SK-N-SH treated with all-trans-retinoic acid at 6 μM for 48 hours (cell line): ENCODE measurements around the gene LENG1.

Experiments
- ATAC-seq: fragments of 200-7000 bp; cut with Tn5 transposase; 3 replicates; pipeline ENCODE4 v1.9.1; 2020; ENCODE audit warnings: mild to moderate bottlenecking, moderate library complexity
- ARNTL ChIP-seq: fragments of 450-650 bp; formaldehyde crosslinking; IDR thresholded peaks from 2 replicates; pipeline ENCODE4 v1.5.0; 2020; ENCODE audit warnings: low read depth, mild to moderate bottlenecking, moderate library complexity, borderline replicate concordance
- BACH2 ChIP-seq: fragments of 250-450 bp; sonication (Bioruptor Pico); IDR thresholded peaks from 2 replicates; pipeline ENCODE4 v1.9.0; 2021; ENCODE audit warnings: mild to moderate bottlenecking, borderline replicate concordance
- CSDC2 ChIP-seq: fragments of 250-450 bp; sonication (Bioruptor Pico); IDR thresholded peaks from 2 replicates; pipeline ENCODE4 v1.5.0; 2020; ENCODE audit warnings: mild to moderate bottlenecking, moderate library complexity
- ESRRG ChIP-seq: fragments of 250-450 bp; sonication (Bioruptor Pico); IDR thresholded peaks from 2 replicates; pipeline ENCODE4 v1.6.1; 2021; ENCODE audit warnings: mild to moderate bottlenecking
- GLIS3 ChIP-seq: fragments of 250-450 bp; sonication (Bioruptor Pico); IDR thresholded peaks from 2 replicates; pipeline ENCODE4 v1.5.0; 2020; ENCODE audit warnings: mild to moderate bottlenecking, moderate library complexity
- OSR1 ChIP-seq: fragments of 250-450 bp; sonication (Bioruptor Pico); IDR thresholded peaks from 2 replicates; pipeline ENCODE4 v1.8.0; 2022; ENCODE audit warnings: moderate library complexity, mild to moderate bottlenecking, inconsistent platforms
- SNAI2 ChIP-seq: fragments of 250-450 bp; sonication (Bioruptor Pico); IDR thresholded peaks from 2 replicates; pipeline ENCODE4 v1.5.0; 2020; ENCODE audit warnings: mild to moderate bottlenecking, moderate library complexity
- TCF4 ChIP-seq: fragments of 250-450 bp; sonication (Bioruptor Pico); IDR thresholded peaks from 2 replicates; pipeline ENCODE4 v1.8.0; 2021; ENCODE audit warnings: mild to moderate bottlenecking, moderate library complexity, borderline replicate concordance
- TOX ChIP-seq: fragments of 250-450 bp; sonication (Bioruptor Pico); IDR thresholded peaks from 2 replicates; pipeline ENCODE4 v1.8.0; 2021; ENCODE audit warnings: mild to moderate bottlenecking, moderate library complexity, borderline replicate concordance
- ZC3H10 ChIP-seq: fragments of 250-450 bp; sonication (Bioruptor Pico); IDR thresholded peaks from 2 replicates; pipeline ENCODE4 v1.5.1; 2021; ENCODE audit warnings: mild to moderate bottlenecking, moderate library complexity
- ZFP3 ChIP-seq: fragments of 250-450 bp; sonication (Bioruptor Pico); IDR thresholded peaks from 2 replicates; pipeline ENCODE4 v1.5.0; 2020; ENCODE audit warnings: mild to moderate bottlenecking, moderate library complexity
- ZFP30 ChIP-seq: fragments of 450-650 bp; formaldehyde crosslinking; IDR thresholded peaks from 2 replicates; pipeline ENCODE4 v1.5.0; 2022; ENCODE audit warnings: mild to moderate bottlenecking, moderate library complexity
- ZNF565 ChIP-seq: fragments of 450-650 bp; formaldehyde crosslinking; conservative IDR thresholded peaks from 2 replicates; pipeline ENCODE4 v1.5.0; 2020; ENCODE audit warnings: low read depth, mild to moderate bottlenecking, moderate library complexity
- ZNF70 ChIP-seq: fragments of 450-650 bp; formaldehyde crosslinking; IDR thresholded peaks from 2 replicates; pipeline ENCODE4 v1.5.0; 2020; ENCODE audit warnings: mild to moderate bottlenecking, moderate library complexity
- ZNF8 ChIP-seq: fragments of 450-650 bp; formaldehyde crosslinking; IDR thresholded peaks from 2 replicates; pipeline ENCODE4 v1.5.0; 2020; ENCODE audit warnings: mild to moderate bottlenecking, moderate library complexity
- TF ChIP-seq, protein P1 (sequence below): fragments of 250-450 bp; sonication (Bioruptor Pico); IDR thresholded peaks from 2 replicates; pipeline ENCODE4 v1.8.0; 2020; ENCODE audit warnings: mild to moderate bottlenecking, moderate library complexity, borderline replicate concordance
- TF ChIP-seq, protein P2 (sequence below): fragments of 250-450 bp; sonication (Bioruptor Pico); IDR thresholded peaks from 2 replicates; pipeline ENCODE4 v1.5.0; 2020; ENCODE audit warnings: mild to moderate bottlenecking, moderate library complexity
- TF ChIP-seq, protein P3 (sequence below): fragments of 250-450 bp; sonication (Bioruptor Pico); IDR thresholded peaks from 2 replicates; pipeline ENCODE4 v1.8.0; 2021; ENCODE audit warnings: low read depth, mild to moderate bottlenecking, moderate library complexity, borderline replicate concordance
- TF ChIP-seq, protein P4 (sequence below): fragments of 250-450 bp; sonication (Bioruptor Pico); IDR thresholded peaks from 2 replicates; pipeline ENCODE4 v1.5.1; 2020; ENCODE audit warnings: low read depth, mild to moderate bottlenecking, moderate library complexity
- TF ChIP-seq, protein P5 (sequence below): fragments of 250-450 bp; sonication (Bioruptor Pico); IDR thresholded peaks from 2 replicates; pipeline ENCODE4 v1.5.1; 2021; ENCODE audit warnings: mild to moderate bottlenecking, moderate library complexity

Gene LENG1

DNA sequence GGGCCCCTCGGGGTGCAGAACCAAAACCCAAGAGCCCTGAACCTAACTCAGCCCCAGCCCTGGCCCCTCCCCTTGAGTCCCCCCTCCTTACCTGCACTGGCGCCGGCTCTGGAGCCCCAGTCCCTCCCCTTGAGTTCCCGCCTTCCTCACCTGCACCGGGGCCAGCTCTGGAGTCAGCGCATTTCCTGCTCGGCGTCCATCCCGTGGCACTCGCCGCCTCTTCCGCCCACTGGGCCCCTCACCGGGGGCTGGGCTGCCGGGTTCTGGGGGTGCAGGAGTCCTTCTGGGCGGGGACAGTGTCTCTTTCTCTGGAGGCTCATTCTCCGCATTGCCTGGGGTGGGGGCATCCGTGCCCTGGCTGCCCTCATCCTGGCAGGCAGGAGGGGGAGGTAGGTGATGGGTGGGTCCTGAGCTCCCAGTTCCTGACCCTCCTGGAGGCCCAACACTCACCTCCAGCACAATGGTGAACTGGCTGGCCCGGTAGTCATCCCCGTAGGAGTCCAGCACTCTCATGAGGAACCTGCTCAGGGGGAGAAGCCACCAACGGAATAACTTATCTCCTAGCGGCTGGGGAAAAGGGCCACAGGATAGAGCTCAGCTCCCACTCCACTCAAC is 51.5 kb downstream of the LENG1 start:
- TF ChIP-seq ARNTL (no peak), ZC3H10 (CRISPR knock-in tag) (no peak), ZNF565 (CRISPR knock-in tag) (no peak), GLIS3 (CRISPR knock-in tag) (no peak)
- TF ChIP-seq, protein P1, sequence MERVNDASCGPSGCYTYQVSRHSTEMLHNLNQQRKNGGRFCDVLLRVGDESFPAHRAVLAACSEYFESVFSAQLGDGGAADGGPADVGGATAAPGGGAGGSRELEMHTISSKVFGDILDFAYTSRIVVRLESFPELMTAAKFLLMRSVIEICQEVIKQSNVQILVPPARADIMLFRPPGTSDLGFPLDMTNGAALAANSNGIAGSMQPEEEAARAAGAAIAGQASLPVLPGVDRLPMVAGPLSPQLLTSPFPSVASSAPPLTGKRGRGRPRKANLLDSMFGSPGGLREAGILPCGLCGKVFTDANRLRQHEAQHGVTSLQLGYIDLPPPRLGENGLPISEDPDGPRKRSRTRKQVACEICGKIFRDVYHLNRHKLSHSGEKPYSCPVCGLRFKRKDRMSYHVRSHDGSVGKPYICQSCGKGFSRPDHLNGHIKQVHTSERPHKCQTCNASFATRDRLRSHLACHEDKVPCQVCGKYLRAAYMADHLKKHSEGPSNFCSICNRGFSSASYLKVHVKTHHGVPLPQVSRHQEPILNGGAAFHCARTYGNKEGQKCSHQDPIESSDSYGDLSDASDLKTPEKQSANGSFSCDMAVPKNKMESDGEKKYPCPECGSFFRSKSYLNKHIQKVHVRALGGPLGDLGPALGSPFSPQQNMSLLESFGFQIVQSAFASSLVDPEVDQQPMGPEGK (CRISPR knock-in tag): no peak
- TF ChIP-seq, protein P2, sequence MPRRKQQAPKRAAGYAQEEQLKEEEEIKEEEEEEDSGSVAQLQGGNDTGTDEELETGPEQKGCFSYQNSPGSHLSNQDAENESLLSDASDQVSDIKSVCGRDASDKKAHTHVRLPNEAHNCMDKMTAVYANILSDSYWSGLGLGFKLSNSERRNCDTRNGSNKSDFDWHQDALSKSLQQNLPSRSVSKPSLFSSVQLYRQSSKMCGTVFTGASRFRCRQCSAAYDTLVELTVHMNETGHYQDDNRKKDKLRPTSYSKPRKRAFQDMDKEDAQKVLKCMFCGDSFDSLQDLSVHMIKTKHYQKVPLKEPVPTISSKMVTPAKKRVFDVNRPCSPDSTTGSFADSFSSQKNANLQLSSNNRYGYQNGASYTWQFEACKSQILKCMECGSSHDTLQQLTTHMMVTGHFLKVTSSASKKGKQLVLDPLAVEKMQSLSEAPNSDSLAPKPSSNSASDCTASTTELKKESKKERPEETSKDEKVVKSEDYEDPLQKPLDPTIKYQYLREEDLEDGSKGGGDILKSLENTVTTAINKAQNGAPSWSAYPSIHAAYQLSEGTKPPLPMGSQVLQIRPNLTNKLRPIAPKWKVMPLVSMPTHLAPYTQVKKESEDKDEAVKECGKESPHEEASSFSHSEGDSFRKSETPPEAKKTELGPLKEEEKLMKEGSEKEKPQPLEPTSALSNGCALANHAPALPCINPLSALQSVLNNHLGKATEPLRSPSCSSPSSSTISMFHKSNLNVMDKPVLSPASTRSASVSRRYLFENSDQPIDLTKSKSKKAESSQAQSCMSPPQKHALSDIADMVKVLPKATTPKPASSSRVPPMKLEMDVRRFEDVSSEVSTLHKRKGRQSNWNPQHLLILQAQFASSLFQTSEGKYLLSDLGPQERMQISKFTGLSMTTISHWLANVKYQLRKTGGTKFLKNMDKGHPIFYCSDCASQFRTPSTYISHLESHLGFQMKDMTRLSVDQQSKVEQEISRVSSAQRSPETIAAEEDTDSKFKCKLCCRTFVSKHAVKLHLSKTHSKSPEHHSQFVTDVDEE: no peak
- no peak for ATAC-seq

DNA sequence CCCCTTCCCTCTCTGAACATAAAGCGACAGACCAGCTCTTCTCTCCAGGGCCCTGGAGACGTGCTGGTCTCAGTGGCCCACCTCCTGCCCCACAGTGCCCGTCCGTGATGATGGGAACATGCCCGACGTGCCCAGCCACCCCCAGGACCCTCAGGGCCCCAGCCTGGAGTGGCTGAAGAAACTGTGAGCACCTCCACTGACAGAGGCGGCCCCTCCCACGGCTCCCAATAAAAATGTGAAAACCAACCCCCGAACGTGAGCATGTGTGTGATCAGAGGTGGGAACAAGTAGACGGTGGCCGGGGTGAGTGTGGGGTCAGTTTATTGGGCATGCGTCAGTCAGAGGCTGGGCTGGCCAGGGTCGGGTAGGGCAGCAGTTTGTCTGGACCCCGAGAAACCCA is 52.8 kb downstream of the LENG1 start:
- TF ChIP-seq, protein P3, sequence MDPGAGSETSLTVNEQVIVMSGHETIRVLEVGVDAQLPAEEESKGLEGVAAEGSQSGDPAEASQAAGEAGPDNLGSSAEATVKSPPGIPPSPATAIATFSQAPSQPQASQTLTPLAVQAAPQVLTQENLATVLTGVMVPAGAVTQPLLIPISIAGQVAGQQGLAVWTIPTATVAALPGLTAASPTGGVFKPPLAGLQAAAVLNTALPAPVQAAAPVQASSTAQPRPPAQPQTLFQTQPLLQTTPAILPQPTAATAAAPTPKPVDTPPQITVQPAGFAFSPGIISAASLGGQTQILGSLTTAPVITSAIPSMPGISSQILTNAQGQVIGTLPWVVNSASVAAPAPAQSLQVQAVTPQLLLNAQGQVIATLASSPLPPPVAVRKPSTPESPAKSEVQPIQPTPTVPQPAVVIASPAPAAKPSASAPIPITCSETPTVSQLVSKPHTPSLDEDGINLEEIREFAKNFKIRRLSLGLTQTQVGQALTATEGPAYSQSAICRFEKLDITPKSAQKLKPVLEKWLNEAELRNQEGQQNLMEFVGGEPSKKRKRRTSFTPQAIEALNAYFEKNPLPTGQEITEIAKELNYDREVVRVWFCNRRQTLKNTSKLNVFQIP (CRISPR knock-in tag): no peak
- no peak for TF ChIP-seq ZFP30 (CRISPR knock-in tag)
- TF ChIP-seq ZFP3 (CRISPR knock-in tag): no peak
- TF ChIP-seq, protein P2: no peak
- TF ChIP-seq TOX (CRISPR knock-in tag): no peak
- TF ChIP-seq, protein P4, sequence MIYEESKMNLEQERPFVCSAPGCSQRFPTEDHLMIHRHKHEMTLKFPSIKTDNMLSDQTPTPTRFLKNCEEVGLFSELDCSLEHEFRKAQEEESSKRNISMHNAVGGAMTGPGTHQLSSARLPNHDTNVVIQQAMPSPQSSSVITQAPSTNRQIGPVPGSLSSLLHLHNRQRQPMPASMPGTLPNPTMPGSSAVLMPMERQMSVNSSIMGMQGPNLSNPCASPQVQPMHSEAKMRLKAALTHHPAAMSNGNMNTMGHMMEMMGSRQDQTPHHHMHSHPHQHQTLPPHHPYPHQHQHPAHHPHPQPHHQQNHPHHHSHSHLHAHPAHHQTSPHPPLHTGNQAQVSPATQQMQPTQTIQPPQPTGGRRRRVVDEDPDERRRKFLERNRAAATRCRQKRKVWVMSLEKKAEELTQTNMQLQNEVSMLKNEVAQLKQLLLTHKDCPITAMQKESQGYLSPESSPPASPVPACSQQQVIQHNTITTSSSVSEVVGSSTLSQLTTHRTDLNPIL (CRISPR knock-in tag): no peak
- no peak for TF ChIP-seq CSDC2 (CRISPR knock-in tag)
- no peak for TF ChIP-seq GLIS3 (CRISPR knock-in tag)
- TF ChIP-seq BACH2 (CRISPR knock-in tag): no peak
- TF ChIP-seq ZNF8: no peak
- TF ChIP-seq ARNTL: no peak
- no peak for TF ChIP-seq ZC3H10 (CRISPR knock-in tag)
- TF ChIP-seq, protein P1 (CRISPR knock-in tag): no peak
- ATAC-seq: no peak

DNA sequence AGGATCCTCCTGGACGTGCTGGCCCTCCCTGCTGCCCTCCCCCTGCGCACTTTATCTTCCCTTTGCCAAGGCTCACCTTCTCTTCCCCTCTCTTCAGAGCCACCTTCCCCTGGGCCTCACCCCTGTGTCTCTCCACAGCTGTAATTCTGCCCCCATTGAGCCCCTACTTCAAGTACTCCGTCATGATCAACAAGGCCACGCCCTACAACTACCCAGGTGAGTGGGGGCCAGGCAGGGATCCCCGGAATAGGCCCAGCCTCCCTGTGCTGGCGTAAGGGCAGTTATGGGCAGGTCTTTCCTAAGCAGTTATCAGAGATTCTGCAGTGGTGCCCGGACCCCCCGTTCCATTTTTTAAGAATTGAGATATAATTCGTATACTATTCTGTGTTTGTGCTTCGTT is 53.7 kb downstream of the LENG1 start:
- ATAC-seq: no peak
- TF ChIP-seq ZNF70 (no peak), ZFP3 (CRISPR knock-in tag) (no peak), ESRRG (no peak), GLIS3 (CRISPR knock-in tag) (no peak), TCF4 (CRISPR knock-in tag) (no peak), ZFP30 (CRISPR knock-in tag) (no peak), OSR1 (CRISPR knock-in tag) (no peak), BACH2 (CRISPR knock-in tag) (no peak), SNAI2 (CRISPR knock-in tag) (no peak)
- TF ChIP-seq, protein P2: no peak
- TF ChIP-seq, protein P5, sequence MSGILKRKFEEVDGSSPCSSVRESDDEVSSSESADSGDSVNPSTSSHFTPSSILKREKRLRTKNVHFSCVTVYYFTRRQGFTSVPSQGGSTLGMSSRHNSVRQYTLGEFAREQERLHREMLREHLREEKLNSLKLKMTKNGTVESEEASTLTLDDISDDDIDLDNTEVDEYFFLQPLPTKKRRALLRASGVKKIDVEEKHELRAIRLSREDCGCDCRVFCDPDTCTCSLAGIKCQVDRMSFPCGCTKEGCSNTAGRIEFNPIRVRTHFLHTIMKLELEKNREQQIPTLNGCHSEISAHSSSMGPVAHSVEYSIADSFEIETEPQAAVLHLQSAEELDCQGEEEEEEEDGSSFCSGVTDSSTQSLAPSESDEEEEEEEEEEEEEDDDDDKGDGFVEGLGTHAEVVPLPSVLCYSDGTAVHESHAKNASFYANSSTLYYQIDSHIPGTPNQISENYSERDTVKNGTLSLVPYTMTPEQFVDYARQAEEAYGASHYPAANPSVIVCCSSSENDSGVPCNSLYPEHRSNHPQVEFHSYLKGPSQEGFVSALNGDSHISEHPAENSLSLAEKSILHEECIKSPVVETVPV: no peak
